ENCODE data around the gene IVNS1ABP.
"Not testable (repeated sequence)": the region's sequence is repeated elsewhere in the genome, so short reads cannot be mapped to it uniquely, and the experiment has no call there.

GRCh38 chr1:185321104-185321503, 4.1 kb upstream of the IVNS1ABP start:
- TF ChIP-seq CTCF (IDR thresholded peaks at IDR 0.05 in 4 of 5, conservative IDR thresholded peaks at IDR 0.05 in 1 of 5); POLR2A (IDR thresholded peaks at IDR 0.05): not testable (repeated sequence)
